Measurements from ENCODE around the gene CDH24.

DNA sequence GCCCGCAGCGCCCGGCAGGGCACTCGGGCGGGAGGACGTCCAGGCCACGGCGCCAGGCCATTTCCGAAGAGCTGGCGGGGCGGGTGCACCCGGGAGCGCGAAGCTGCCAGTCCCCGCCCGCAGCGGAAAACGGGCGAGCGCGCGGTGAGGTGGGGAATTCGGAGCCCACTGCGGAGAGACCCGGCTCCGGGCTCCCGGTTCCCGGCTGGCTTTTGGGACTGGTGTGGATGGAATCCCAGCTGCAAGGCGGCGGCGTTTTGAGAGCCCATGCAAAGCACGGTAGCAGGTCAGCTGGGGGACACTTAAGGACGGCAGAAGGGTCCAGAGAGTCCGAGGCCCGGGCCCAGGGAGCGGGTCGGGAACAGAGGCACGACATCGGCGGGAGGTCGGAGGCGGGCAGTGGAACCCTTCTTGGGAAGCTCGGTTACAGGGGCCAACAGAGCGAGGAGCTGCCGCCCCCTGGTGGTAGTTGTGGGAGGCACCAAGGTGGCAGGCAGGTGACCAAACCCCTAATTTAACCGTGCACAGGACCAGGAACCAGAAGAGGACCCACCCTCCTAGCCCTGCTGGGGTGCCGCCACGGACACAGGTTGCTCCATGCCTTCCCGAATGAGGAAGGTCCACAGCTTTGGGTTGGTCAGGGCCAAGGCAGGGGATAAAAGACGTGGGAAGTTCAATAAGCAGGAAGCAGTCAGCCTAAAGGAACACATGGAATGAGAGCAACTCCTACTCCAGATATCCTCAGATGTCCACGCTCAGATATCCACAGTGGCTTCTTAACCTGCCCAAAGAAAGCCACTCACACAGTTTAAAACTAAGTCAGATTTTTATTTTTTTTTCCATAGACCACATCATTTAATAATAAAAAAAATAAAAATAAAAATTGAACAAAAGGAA is 685 bp upstream of the CDH24 start:
- TF ChIP-seq EZH2 (IDR thresholded peaks at IDR 0.05; ENCODE audit: insufficient read depth, poor library complexity, severe bottlenecking) (no peak), EZH2phosphoT487 (IDR thresholded peaks at IDR 0.05; ENCODE audit: insufficient read depth, low read depth) (no peak)

All from GM23248 (cell line).